Activated naive CD8-positive, alpha-beta T cell treated with anti-CD3 and anti-CD28 coated beads, Interleukin-2, amount 10 ng/mL, durations not matched to agents 7 days and 5 days (primary cell): ENCODE measurements around the gene LSAMP. TPM values are rescaled to one million over a fixed set of nuclear protein-coding genes. Genes with fewer than 3 reads are reported as not detected.

Source experiments
- ATAC-seq: fragments of 150-1000 bp; cut with Tn5 transposase; one replicate; pipeline ENCODE4 v1.10.0; 2021; ENCODE audit warnings: low read depth, moderate library complexity
- POLR2A ChIA-PET: fragments of 350-600 bp; sonication (Branson Sonifier 250); formaldehyde crosslinking; loops from one replicate; lab custom pipeline; 2021; ENCODE audit warnings: antibody characterized with exemption; lab: Charles Lee
- DNase-seq: peaks from one replicate; pipeline ENCODE4 v3.0.0; 2021
- H3K27ac Mint-ChIP-seq: one replicate; pipeline ENCODE4 v1.8.0; 2022; ENCODE audit warnings: mild to moderate bottlenecking, mixed read lengths
- H3K27me3 Mint-ChIP-seq: one replicate; pipeline ENCODE4 v1.8.0; 2022; ENCODE audit warnings: mild to moderate bottlenecking, moderate library complexity, mixed read lengths
- H3K36me3 Mint-ChIP-seq: one replicate; pipeline ENCODE4 v1.8.0; 2021; ENCODE audit warnings: mild to moderate bottlenecking, mixed read lengths
- H3K4me1 Mint-ChIP-seq: one replicate; pipeline ENCODE4 v1.8.0; 2021; ENCODE audit warnings: mixed read lengths
- H3K4me3 Mint-ChIP-seq: one replicate; pipeline ENCODE4 v1.8.0; 2022; ENCODE audit warnings: mild to moderate bottlenecking, moderate library complexity, mixed read lengths
- H3K9me3 Mint-ChIP-seq: one replicate; pipeline ENCODE4 v1.8.0; 2021; ENCODE audit warnings: mixed read lengths
- total RNA-seq, 2 experiments: library from RNA; stranded (reverse); gene quantifications; one replicate each; pipeline ENCODE4 v1.2.3, GENCODE V29; 2021

The LSAMP gene
- total RNA-seq, 2 experiments from 2014 or later, result not detected

GRCh38 chr3:115930168-115930567 lies 515.1 kb downstream of the LSAMP start:
- Mint-ChIP-seq H3K9me3 (no peaks in the 10 kb centered on the region), H3K4me1 (no peaks in the 10 kb centered on the region), H3K27me3 (peaks cover 4% of the 10 kb centered on the region), H3K4me3 (no peak overlapping the region), H3K36me3 (no peaks in the 10 kb centered on the region), H3K27ac (no peak overlapping the region)
- POLR2A ChIA-PET, result no interaction called here
- DNase-seq, result no peak
- ATAC-seq, result no peak

- ATAC-seq (no peak), DNase-seq (no peak)
- Mint-ChIP-seq H3K27me3 (peaks cover 4% of the 10 kb centered on the region), H3K27ac (no peak overlapping the region), H3K4me3 (no peak overlapping the region), H3K4me1 (no peaks in the 10 kb centered on the region), H3K9me3 (no peaks in the 10 kb centered on the region), H3K36me3 (no peaks in the 10 kb centered on the region)
- POLR2A ChIA-PET, result no interaction called here
These were observed 516.9 kb downstream of the LSAMP start for GRCh38 chr3:115928376-115928775.

GRCh38 chr3:115927197-115927596 lies 518.1 kb downstream of the LSAMP start:
- Mint-ChIP-seq H3K27me3 (peaks cover 4% of the 10 kb centered on the region), H3K4me3 (no peak overlapping the region), H3K36me3 (no peaks in the 10 kb centered on the region), H3K27ac (no peak overlapping the region), H3K9me3 (no peaks in the 10 kb centered on the region), H3K4me1 (no peaks in the 10 kb centered on the region)
- no peak for DNase-seq
- ATAC-seq, result no peak
- POLR2A ChIA-PET, result no interaction called here

- Mint-ChIP-seq H3K36me3 (no peaks in the 10 kb centered on the region), H3K27ac (no peak overlapping the region), H3K4me1 (no peaks in the 10 kb centered on the region), H3K27me3 (no peaks in the 10 kb centered on the region), H3K9me3 (no peaks in the 10 kb centered on the region), H3K4me3 (no peak overlapping the region)
- POLR2A ChIA-PET, result no interaction called here
- no peak for DNase-seq
- no peak for ATAC-seq
These were observed 522.5 kb downstream of the LSAMP start for GRCh38 chr3:115922681-115923347.

GRCh38 chr3:115921711-115922110 lies 523.6 kb downstream of the LSAMP start:
- no peak for DNase-seq
- no peaks in the 10 kb centered on the region for H3K4me1 Mint-ChIP-seq
- POLR2A ChIA-PET, result no interaction called here

GRCh38 chr3:115918900-115919299 lies 526.4 kb downstream of the LSAMP start:
- no peaks in the 10 kb centered on the region for H3K27me3 Mint-ChIP-seq
- H3K9me3 Mint-ChIP-seq, result no peaks in the 10 kb centered on the region
- DNase-seq (no peak), ATAC-seq (no peak)
- no peak overlapping the region for H3K4me3 Mint-ChIP-seq
- no peak overlapping the region for H3K27ac Mint-ChIP-seq
- POLR2A ChIA-PET, result no interaction called here
- no peaks in the 10 kb centered on the region for H3K36me3 Mint-ChIP-seq
- H3K4me1 Mint-ChIP-seq, result no peaks in the 10 kb centered on the region

More at GRCh38 chr3:115921711-115922110, 523.6 kb downstream of the LSAMP start:
- H3K27ac Mint-ChIP-seq, result no peak overlapping the region
- ATAC-seq, result no peak
- H3K4me3 Mint-ChIP-seq, result no peak overlapping the region
- no peaks in the 10 kb centered on the region for H3K9me3 Mint-ChIP-seq
- no peaks in the 10 kb centered on the region for H3K36me3 Mint-ChIP-seq
- no peaks in the 10 kb centered on the region for H3K27me3 Mint-ChIP-seq

GRCh38 chr3:115916866-115917265 lies 528.4 kb downstream of the LSAMP start:
- Mint-ChIP-seq H3K4me1 (no peaks in the 10 kb centered on the region), H3K27me3 (no peaks in the 10 kb centered on the region), H3K9me3 (no peaks in the 10 kb centered on the region), H3K36me3 (no peaks in the 10 kb centered on the region), H3K27ac (no peak overlapping the region), H3K4me3 (no peak overlapping the region)
- ATAC-seq, result no peak
- POLR2A ChIA-PET, result no interaction called here
- no peak for DNase-seq

- H3K4me3 Mint-ChIP-seq, result no peak overlapping the region
- no peaks in the 10 kb centered on the region for H3K36me3 Mint-ChIP-seq
- POLR2A ChIA-PET, result no interaction called here
- no peak for DNase-seq
- H3K27ac Mint-ChIP-seq, result no peak overlapping the region
- no peaks in the 10 kb centered on the region for H3K27me3 Mint-ChIP-seq
- H3K9me3 Mint-ChIP-seq, result no peaks in the 10 kb centered on the region
- ATAC-seq, result no peak
- H3K4me1 Mint-ChIP-seq, result no peaks in the 10 kb centered on the region
These were observed 530.2 kb downstream of the LSAMP start for GRCh38 chr3:115915061-115915460.

GRCh38 chr3:115913069-115913686 lies 532.1 kb downstream of the LSAMP start:
- no peaks in the 10 kb centered on the region for H3K27me3 Mint-ChIP-seq
- no peak overlapping the region for H3K4me3 Mint-ChIP-seq
- no peak overlapping the region for H3K27ac Mint-ChIP-seq
- POLR2A ChIA-PET, result no interaction called here
- H3K9me3 Mint-ChIP-seq, result no peaks in the 10 kb centered on the region
- H3K36me3 Mint-ChIP-seq, result no peaks in the 10 kb centered on the region
- ATAC-seq (no peak), DNase-seq (no peak)
- no peaks in the 10 kb centered on the region for H3K4me1 Mint-ChIP-seq

GRCh38 chr3:115912372-115912771 lies 532.9 kb downstream of the LSAMP start:
- H3K36me3 Mint-ChIP-seq, result no peaks in the 10 kb centered on the region
- no peak overlapping the region for H3K4me3 Mint-ChIP-seq
- H3K9me3 Mint-ChIP-seq, result no peaks in the 10 kb centered on the region
- H3K4me1 Mint-ChIP-seq, result no peaks in the 10 kb centered on the region
- H3K27me3 Mint-ChIP-seq, result no peaks in the 10 kb centered on the region
- ATAC-seq (no peak), DNase-seq (no peak)
- POLR2A ChIA-PET, result no interaction called here
- H3K27ac Mint-ChIP-seq, result no peak overlapping the region

GRCh38 chr3:115905871-115906270 lies 539.4 kb downstream of the LSAMP start:
- ATAC-seq (no peak), DNase-seq (no peak)
- no peaks in the 10 kb centered on the region for H3K9me3 Mint-ChIP-seq
- no peaks in the 10 kb centered on the region for H3K36me3 Mint-ChIP-seq
- no peaks in the 10 kb centered on the region for H3K4me1 Mint-ChIP-seq
- H3K4me3 Mint-ChIP-seq, result no peak overlapping the region
- no peak overlapping the region for H3K27ac Mint-ChIP-seq
- peaks cover 3% of the 10 kb centered on the region for H3K27me3 Mint-ChIP-seq
- POLR2A ChIA-PET, result no interaction called here

- Mint-ChIP-seq H3K27ac (no peak overlapping the region), H3K4me1 (no peaks in the 10 kb centered on the region), H3K9me3 (no peaks in the 10 kb centered on the region), H3K27me3 (peaks cover 6% of the 10 kb centered on the region), H3K4me3 (no peak overlapping the region), H3K36me3 (no peaks in the 10 kb centered on the region)
- no peak for DNase-seq
- ATAC-seq, result no peak
- POLR2A ChIA-PET, result no interaction called here
These were observed 541.4 kb downstream of the LSAMP start for GRCh38 chr3:115903843-115904242.

GRCh38 chr3:115901008-115901407 lies 544.3 kb downstream of the LSAMP start:
- Mint-ChIP-seq H3K27me3 (peaks cover 7% of the 10 kb centered on the region), H3K4me1 (peaks cover 1% of the 10 kb centered on the region), H3K27ac (no peak overlapping the region), H3K9me3 (no peaks in the 10 kb centered on the region), H3K36me3 (no peaks in the 10 kb centered on the region), H3K4me3 (no peak overlapping the region)
- DNase-seq (no peak), ATAC-seq (no peak)
- POLR2A ChIA-PET, result no interaction called here

- POLR2A ChIA-PET, result no interaction called here
- ATAC-seq (no peak), DNase-seq (no peak)
- Mint-ChIP-seq H3K9me3 (no peaks in the 10 kb centered on the region), H3K4me1 (peaks cover 1% of the 10 kb centered on the region), H3K4me3 (no peak overlapping the region), H3K27me3 (peaks cover 7% of the 10 kb centered on the region), H3K27ac (no peak overlapping the region), H3K36me3 (no peaks in the 10 kb centered on the region)
These were observed 545.8 kb downstream of the LSAMP start for GRCh38 chr3:115899535-115899934.
